GM19324 (cell line): Measurements from ENCODE around the gene UNC79.

ENCODE experiments used
- ATAC-seq: cut with Tn5 transposase; IDR thresholded peaks from one replicate; pipeline ENCODE4 v1.9.1; 2021; ENCODE audit warnings: mild to moderate bottlenecking, moderate library complexity; ENCODE audit not compliant: unreplicated experiment, low FRiP score

Gene UNC79

GRCh38 chr14:93702946-93703345 is 272.2 kb downstream of the UNC79 start:
- ATAC-seq, result no peak

GRCh38 chr14:93703941-93704340 is 273.2 kb downstream of the UNC79 start:
- no peak for ATAC-seq

GRCh38 chr14:93705513-93706156 is 274.9 kb downstream of the UNC79 start:
- ATAC-seq, result no peak

- ATAC-seq, result no peak
These were observed 275.7 kb downstream of the UNC79 start for GRCh38 chr14:93706360-93706955.

- ATAC-seq, result no peak
These were observed 276.7 kb downstream of the UNC79 start for GRCh38 chr14:93707475-93707874.

- no peak for ATAC-seq
These were observed 277.6 kb downstream of the UNC79 start for GRCh38 chr14:93708311-93708734.

GRCh38 chr14:93708800-93709199 is 278.1 kb downstream of the UNC79 start:
- ATAC-seq, result no peak

GRCh38 chr14:93709249-93709648 is 278.5 kb downstream of the UNC79 start:
- no peak for ATAC-seq

GRCh38 chr14:93712079-93712837 is 281.5 kb downstream of the UNC79 start:
- no peak for ATAC-seq

GRCh38 chr14:93712838-93713724 is 282.3 kb downstream of the UNC79 start:
- no peak for ATAC-seq

- no peak for ATAC-seq
These were observed 283.1 kb downstream of the UNC79 start for GRCh38 chr14:93713726-93714405.

- no peak for ATAC-seq
These were observed 283.9 kb downstream of the UNC79 start for GRCh38 chr14:93714605-93715004.

- no peak for ATAC-seq
These were observed 284.7 kb downstream of the UNC79 start for GRCh38 chr14:93715279-93715927.

- no peak for ATAC-seq
These were observed 285.4 kb downstream of the UNC79 start for GRCh38 chr14:93716002-93716745.

GRCh38 chr14:93716746-93717667 is 286.3 kb downstream of the UNC79 start:
- ATAC-seq, result no peak

GRCh38 chr14:93717668-93718320 is 287.1 kb downstream of the UNC79 start:
- ATAC-seq, result no peak

GRCh38 chr14:93719256-93719655 is 288.5 kb downstream of the UNC79 start:
- no peak for ATAC-seq
